ENCODE results near the gene SPRR3. TPM values are rescaled to one million over a fixed set of nuclear protein-coding genes. Genes with fewer than 3 reads are reported as not detected.

SPRR3 gene
- total and polyA plus RNA-seq, 4 donors, result 0.61 TPM; not detected in 3

DNA sequence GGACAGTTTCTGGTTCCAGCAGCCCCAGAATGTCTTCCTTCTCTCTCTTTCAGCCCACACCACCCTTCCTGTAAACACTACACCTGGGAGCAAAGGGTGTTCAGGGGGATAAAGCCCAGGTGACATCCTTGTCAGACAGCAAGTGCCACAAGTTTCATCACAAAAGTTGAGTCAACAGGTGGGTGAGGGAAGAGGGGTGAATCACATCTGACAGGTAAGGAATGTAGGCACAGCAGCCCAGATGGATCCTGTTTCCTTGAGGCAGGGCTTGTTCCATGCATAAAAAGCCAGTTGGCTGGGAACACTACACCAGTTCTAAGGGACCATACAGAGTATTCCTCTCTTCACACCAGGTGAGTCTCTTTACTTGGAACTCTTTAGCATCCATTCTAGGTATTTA is 29.3 kb downstream of the SPRR3 start, which contains the start of gene SPRR1B (continued):
- TF ChIP-seq, protein P1, sequence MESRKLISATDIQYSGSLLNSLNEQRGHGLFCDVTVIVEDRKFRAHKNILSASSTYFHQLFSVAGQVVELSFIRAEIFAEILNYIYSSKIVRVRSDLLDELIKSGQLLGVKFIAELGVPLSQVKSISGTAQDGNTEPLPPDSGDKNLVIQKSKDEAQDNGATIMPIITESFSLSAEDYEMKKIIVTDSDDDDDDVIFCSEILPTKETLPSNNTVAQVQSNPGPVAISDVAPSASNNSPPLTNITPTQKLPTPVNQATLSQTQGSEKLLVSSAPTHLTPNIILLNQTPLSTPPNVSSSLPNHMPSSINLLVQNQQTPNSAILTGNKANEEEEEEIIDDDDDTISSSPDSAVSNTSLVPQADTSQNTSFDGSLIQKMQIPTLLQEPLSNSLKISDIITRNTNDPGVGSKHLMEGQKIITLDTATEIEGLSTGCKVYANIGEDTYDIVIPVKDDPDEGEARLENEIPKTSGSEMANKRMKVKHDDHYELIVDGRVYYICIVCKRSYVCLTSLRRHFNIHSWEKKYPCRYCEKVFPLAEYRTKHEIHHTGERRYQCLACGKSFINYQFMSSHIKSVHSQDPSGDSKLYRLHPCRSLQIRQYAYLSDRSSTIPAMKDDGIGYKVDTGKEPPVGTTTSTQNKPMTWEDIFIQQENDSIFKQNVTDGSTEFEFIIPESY (IDR thresholded peaks at IDR 0.05), result no peak
- TF ChIP-seq, protein P2, sequence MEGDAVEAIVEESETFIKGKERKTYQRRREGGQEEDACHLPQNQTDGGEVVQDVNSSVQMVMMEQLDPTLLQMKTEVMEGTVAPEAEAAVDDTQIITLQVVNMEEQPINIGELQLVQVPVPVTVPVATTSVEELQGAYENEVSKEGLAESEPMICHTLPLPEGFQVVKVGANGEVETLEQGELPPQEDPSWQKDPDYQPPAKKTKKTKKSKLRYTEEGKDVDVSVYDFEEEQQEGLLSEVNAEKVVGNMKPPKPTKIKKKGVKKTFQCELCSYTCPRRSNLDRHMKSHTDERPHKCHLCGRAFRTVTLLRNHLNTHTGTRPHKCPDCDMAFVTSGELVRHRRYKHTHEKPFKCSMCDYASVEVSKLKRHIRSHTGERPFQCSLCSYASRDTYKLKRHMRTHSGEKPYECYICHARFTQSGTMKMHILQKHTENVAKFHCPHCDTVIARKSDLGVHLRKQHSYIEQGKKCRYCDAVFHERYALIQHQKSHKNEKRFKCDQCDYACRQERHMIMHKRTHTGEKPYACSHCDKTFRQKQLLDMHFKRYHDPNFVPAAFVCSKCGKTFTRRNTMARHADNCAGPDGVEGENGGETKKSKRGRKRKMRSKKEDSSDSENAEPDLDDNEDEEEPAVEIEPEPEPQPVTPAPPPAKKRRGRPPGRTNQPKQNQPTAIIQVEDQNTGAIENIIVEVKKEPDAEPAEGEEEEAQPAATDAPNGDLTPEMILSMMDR (IDR thresholded peaks at IDR 0.05; ENCODE audit: low read depth, low read length, missing input control), result no peak
- no peak for TF ChIP-seq HNF4G (IDR thresholded peaks at IDR 0.05)

DNA sequence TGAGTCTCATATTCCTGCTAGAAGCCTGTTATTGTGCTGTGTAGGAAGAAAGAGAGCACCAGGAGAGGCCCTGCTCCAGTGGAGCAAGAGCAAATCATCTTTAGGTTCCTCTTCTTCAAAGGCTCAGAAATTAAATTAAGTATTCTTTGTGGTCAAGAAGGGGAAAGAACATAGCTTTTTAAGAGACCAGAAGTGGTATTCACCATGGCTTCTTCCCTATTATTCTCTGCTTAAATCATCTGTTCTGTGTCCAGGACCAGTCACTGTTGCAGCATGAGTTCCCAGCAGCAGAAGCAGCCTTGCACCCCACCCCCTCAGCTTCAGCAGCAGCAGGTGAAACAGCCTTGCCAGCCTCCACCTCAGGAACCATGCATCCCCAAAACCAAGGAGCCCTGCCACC is 30.5 kb downstream of the SPRR3 start:
- TF ChIP-seq, protein P3, sequence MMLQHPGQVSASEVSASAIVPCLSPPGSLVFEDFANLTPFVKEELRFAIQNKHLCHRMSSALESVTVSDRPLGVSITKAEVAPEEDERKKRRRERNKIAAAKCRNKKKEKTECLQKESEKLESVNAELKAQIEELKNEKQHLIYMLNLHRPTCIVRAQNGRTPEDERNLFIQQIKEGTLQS (IDR thresholded peaks at IDR 0.05), result no peak
- no peak for TF ChIP-seq FOXA2 (IDR thresholded peaks at IDR 0.05)
- no peak for TF ChIP-seq EGR1 (IDR thresholded peaks at IDR 0.05; ENCODE audit: low read depth in 2 of 2)
- TF ChIP-seq RAD21 (IDR thresholded peaks at IDR 0.05), result no peak
- TF ChIP-seq, protein P1 (IDR thresholded peaks at IDR 0.05), result no peak
- TF ChIP-seq FOXA1 (IDR thresholded peaks at IDR 0.05), result no peak
- no peak for TF ChIP-seq HNF4A (conservative IDR thresholded peaks at IDR 0.05)
- TF ChIP-seq, protein P4, sequence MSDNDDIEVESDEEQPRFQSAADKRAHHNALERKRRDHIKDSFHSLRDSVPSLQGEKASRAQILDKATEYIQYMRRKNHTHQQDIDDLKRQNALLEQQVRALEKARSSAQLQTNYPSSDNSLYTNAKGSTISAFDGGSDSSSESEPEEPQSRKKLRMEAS (IDR thresholded peaks at IDR 0.05), result no peak
- no peak for TF ChIP-seq GABPA (IDR thresholded peaks at IDR 0.05 in 1 of 2, conservative IDR thresholded peaks at IDR 0.05 in 1 of 2)
- no peak for TF ChIP-seq SP1 (IDR thresholded peaks at IDR 0.05)
- no peak for TF ChIP-seq NR2F2 (IDR thresholded peaks at IDR 0.05)
- Histone ChIP-seq H3K4me3 (ENCODE audit: low read depth in 1 of 3, low read length in 3 of 3) (no peak overlapping the region), H3K27ac (ENCODE audit: low read depth in 1 of 2, low read length in 2 of 2) (no peak overlapping the region), H3K9me3 (ENCODE audit: control insufficient read depth in 4 of 4, low read length in 3 of 4) (no peaks in the 10 kb centered on the region), H3K4me1 (ENCODE audit: control insufficient read depth in 4 of 4, insufficient read depth in 4 of 4, low read length in 3 of 4) (no peaks in the 10 kb centered on the region), H3K27me3 (ENCODE audit: control insufficient read depth in 4 of 4, insufficient read depth in 4 of 4, low read length in 3 of 4) (peaks cover 0 to 5% (median 0%) of the 10 kb centered on the region in 4 donors), H3K36me3 (ENCODE audit: control insufficient read depth in 4 of 4, insufficient read depth in 3 of 4, low read depth in 1 of 4, low read length in 3 of 4) (no peaks in the 10 kb centered on the region), H3K9ac (ENCODE audit: low read depth in 1 of 2, low read length in 2 of 2) (no peak overlapping the region)
- DNase-seq (ENCODE audit: low spot score), result no peak

DNA sequence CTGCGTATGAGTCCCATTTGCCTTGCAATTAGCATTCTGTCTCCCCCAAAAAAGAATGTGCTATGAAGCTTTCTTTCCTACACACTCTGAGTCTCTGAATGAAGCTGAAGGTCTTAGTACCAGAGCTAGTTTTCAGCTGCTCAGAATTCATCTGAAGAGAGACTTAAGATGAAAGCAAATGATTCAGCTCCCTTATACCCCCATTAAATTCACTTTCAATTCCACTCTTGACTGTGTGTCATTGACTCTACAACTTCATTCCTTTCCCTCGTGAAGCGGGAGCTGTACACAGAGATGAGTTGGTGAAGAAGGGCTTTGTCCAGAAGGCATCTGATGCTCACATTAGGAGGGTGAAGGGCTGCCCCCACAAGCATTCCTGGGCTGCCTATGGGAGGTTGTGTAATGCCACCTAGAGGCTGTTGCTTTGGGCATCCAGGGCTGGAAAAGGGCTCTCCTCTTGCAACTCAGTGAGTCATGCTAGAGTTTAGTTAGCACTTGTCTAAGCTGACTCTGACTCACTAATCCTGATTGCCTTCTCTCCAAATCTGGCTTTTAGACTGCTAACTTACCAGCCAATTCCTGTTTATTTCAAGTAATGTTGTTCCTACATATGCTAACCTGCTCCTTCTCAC is 31.2 kb downstream of the SPRR3 start:
- TF ChIP-seq SP1 (IDR thresholded peaks at IDR 0.05) (no peak), RAD21 (IDR thresholded peaks at IDR 0.05) (peak in 1 of 2 donors; percentile 26), YY1 (IDR thresholded peaks at IDR 0.05) (no peak)
- TF ChIP-seq, protein P4 (IDR thresholded peaks at IDR 0.05), result no peak
- no peaks in the 10 kb centered on the region for H3K4me1 ChIP-seq (ENCODE audit: control insufficient read depth in 4 of 4, insufficient read depth in 4 of 4, low read length in 3 of 4)
- WGBS, result 45% methylated on average over 3 of the region's 3 CpGs
- no peaks in the 10 kb centered on the region for H3K9me3 ChIP-seq (ENCODE audit: control insufficient read depth in 4 of 4, low read length in 3 of 4)
- no peak for DNase-seq (ENCODE audit: low spot score)
- no peak overlapping the region for H3K27ac ChIP-seq (ENCODE audit: low read depth in 1 of 2, low read length in 2 of 2)
- no peaks in the 10 kb centered on the region for H3K36me3 ChIP-seq (ENCODE audit: control insufficient read depth in 4 of 4, insufficient read depth in 3 of 4, low read depth in 1 of 4, low read length in 3 of 4)
- no peak overlapping the region for H3K9ac ChIP-seq (ENCODE audit: low read depth in 1 of 2, low read length in 2 of 2)
- H3K4me3 ChIP-seq (ENCODE audit: low read depth in 1 of 3, low read length in 3 of 3), result no peak overlapping the region
- H3K27me3 ChIP-seq (ENCODE audit: control insufficient read depth in 4 of 4, insufficient read depth in 4 of 4, low read length in 3 of 4), result peaks cover 0 to 5% (median 0%) of the 10 kb centered on the region in 4 donors
